ENCODE data around the gene TMEM14A.

Gene TMEM14A

DNA sequence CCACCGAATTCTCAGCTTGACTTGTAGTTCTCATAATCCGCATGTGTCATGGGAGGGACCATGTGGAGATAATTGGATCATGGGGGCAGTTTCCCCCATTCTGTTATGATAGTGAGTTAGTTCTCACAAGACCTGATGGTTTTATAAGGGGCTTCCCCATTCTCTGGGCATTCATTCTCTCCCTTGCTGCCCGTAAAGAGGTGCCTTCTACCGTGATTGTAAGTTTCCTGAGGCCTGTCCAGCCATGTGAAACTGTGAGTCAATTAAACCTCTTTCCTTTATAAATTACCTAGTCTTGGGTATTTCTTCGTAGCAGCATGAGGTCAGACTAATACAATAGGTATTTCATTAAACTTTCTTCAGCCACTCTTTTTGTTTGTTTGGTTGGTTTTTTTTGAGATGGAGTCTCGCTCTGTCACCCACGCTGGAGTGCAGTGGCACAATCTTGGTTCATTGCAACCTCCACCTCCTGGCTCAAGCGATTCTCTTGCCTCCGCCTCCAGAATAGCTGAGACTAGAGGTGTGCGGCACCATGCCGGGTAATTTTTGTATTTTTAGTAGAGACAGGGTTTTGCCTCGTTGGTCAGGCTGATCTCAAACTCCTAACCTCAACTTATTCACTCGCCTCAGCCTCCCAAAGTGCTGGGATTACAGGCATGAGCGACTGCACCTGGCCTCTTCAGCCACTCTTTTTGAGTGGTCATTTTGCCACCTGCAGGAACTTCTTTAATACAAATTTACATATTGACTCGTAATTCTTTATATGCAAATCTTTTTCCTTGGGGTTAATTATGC, 56.0 kb downstream of the TMEM14A start:
- no peaks in the 10 kb centered on the region for H3K36me3 ChIP-seq (ENCODE audit: low read depth)
- H3K27me3 ChIP-seq (ENCODE audit: insufficient read depth, poor library complexity, severe bottlenecking), result no peaks in the 10 kb centered on the region
- DNase-seq (ENCODE audit: low spot score) (no peak), ATAC-seq (ENCODE audit: low read depth) (no peak)
- no peaks in the 10 kb centered on the region for H3K9me3 ChIP-seq (ENCODE audit: severe bottlenecking)
- H3K4me1 ChIP-seq (ENCODE audit: insufficient read depth, poor library complexity, severe bottlenecking), result peaks cover 19% of the 10 kb centered on the region
- TF ChIP-seq CTCF (IDR thresholded peaks at IDR 0.05; ENCODE audit: poor library complexity, severe bottlenecking), result no peak
- H3K4me3 ChIP-seq (ENCODE audit: severe bottlenecking), result no peak overlapping the region
- no peak overlapping the region for H3K27ac ChIP-seq (ENCODE audit: poor library complexity, severe bottlenecking)

- Histone ChIP-seq H3K4me1 (ENCODE audit: insufficient read depth, poor library complexity, severe bottlenecking) (peaks cover 19% of the 10 kb centered on the region), H3K36me3 (ENCODE audit: low read depth) (no peaks in the 10 kb centered on the region), H3K27ac (ENCODE audit: poor library complexity, severe bottlenecking) (no peak overlapping the region), H3K27me3 (ENCODE audit: insufficient read depth, poor library complexity, severe bottlenecking) (no peaks in the 10 kb centered on the region), H3K9me3 (ENCODE audit: severe bottlenecking) (no peaks in the 10 kb centered on the region), H3K4me3 (ENCODE audit: severe bottlenecking) (no peak overlapping the region)
- ATAC-seq (ENCODE audit: low read depth), result no peak
- no peak for TF ChIP-seq CTCF (IDR thresholded peaks at IDR 0.05; ENCODE audit: poor library complexity, severe bottlenecking)
- DNase-seq (ENCODE audit: low spot score), result no peak
These were observed 57.0 kb downstream of the TMEM14A start for GRCh38 chr6:52727908-52728307.

- ATAC-seq (ENCODE audit: low read depth) (no peak), DNase-seq (ENCODE audit: low spot score) (no peak)
- Histone ChIP-seq H3K4me1 (ENCODE audit: insufficient read depth, poor library complexity, severe bottlenecking) (peaks cover 19% of the 10 kb centered on the region), H3K27me3 (ENCODE audit: insufficient read depth, poor library complexity, severe bottlenecking) (no peaks in the 10 kb centered on the region), H3K9me3 (ENCODE audit: severe bottlenecking) (no peaks in the 10 kb centered on the region), H3K4me3 (ENCODE audit: severe bottlenecking) (no peak overlapping the region), H3K27ac (ENCODE audit: poor library complexity, severe bottlenecking) (no peak overlapping the region), H3K36me3 (ENCODE audit: low read depth) (no peaks in the 10 kb centered on the region)
- TF ChIP-seq CTCF (IDR thresholded peaks at IDR 0.05; ENCODE audit: poor library complexity, severe bottlenecking), result no peak
These were observed 57.5 kb downstream of the TMEM14A start for GRCh38 chr6:52728394-52728793.

DNA sequence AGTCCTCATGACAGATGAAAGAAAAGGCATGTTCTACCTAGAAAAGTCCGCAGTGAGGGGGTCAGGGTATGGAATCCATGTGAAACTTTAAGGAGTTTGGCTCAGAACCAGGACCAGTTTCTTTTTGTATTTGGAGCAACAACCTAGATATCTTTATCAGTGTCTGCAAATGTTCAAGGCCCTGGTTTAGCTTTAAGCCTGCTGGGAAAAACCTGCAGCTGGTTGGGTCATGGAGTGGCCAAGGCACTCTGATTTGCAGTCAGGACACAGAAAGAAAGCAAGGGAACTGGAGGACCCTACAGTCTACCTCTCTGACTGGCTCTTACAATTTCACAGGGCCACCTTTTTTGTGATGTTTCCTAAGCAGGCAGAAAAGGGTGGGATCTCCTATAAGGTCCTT, 58.7 kb downstream of the TMEM14A start:
- Histone ChIP-seq H3K27ac (ENCODE audit: poor library complexity, severe bottlenecking) (no peak overlapping the region), H3K36me3 (ENCODE audit: low read depth) (no peaks in the 10 kb centered on the region), H3K4me3 (ENCODE audit: severe bottlenecking) (no peak overlapping the region), H3K4me1 (ENCODE audit: insufficient read depth, poor library complexity, severe bottlenecking) (peaks cover 19% of the 10 kb centered on the region), H3K9me3 (ENCODE audit: severe bottlenecking) (no peaks in the 10 kb centered on the region), H3K27me3 (ENCODE audit: insufficient read depth, poor library complexity, severe bottlenecking) (no peaks in the 10 kb centered on the region)
- no peak for TF ChIP-seq CTCF (IDR thresholded peaks at IDR 0.05; ENCODE audit: poor library complexity, severe bottlenecking)
- ATAC-seq (ENCODE audit: low read depth), result no peak
- DNase-seq (ENCODE audit: low spot score), result no peak

- no peak for TF ChIP-seq CTCF (IDR thresholded peaks at IDR 0.05; ENCODE audit: poor library complexity, severe bottlenecking)
- H3K9me3 ChIP-seq (ENCODE audit: severe bottlenecking), result no peaks in the 10 kb centered on the region
- ATAC-seq (ENCODE audit: low read depth) (no peak), DNase-seq (ENCODE audit: low spot score) (no peak)
- H3K4me3 ChIP-seq (ENCODE audit: severe bottlenecking), result no peak overlapping the region
- no peaks in the 10 kb centered on the region for H3K36me3 ChIP-seq (ENCODE audit: low read depth)
- H3K4me1 ChIP-seq (ENCODE audit: insufficient read depth, poor library complexity, severe bottlenecking), result no peaks in the 10 kb centered on the region
- no peak overlapping the region for H3K27ac ChIP-seq (ENCODE audit: poor library complexity, severe bottlenecking)
- H3K27me3 ChIP-seq (ENCODE audit: insufficient read depth, poor library complexity, severe bottlenecking), result no peaks in the 10 kb centered on the region
These were observed 60.8 kb downstream of the TMEM14A start for GRCh38 chr6:52731719-52732118.
